HCT116 (cell line): ENCODE measurements around the gene HIRA. TPM values are rescaled to one million over a fixed set of nuclear protein-coding genes. Genes with fewer than 3 reads are reported as not detected.

Experiments
- ATAC-seq: fragments of 200-7000 bp; cut with Tn5 transposase; 2 replicates; pipeline ENCODE4 v1.9.1; 2020; ENCODE audit warnings: mild to moderate bottlenecking, moderate library complexity
- BruUV-seq: library from RNA; stranded (reverse); fragments of 400-500 nt; replicated peaks from 2 replicates; lab custom pipeline; 2021; lab: Mats Ljungman, UMichigan
- CTCF ChIA-PET: fragments of 300-600 bp; sonication (Branson Sonifier 250); formaldehyde crosslinking; loops from one replicate; lab custom pipeline; 2021; ENCODE audit warnings: antibody characterized with exemption; lab: Charles Lee
- POLR2A ChIA-PET: fragments of 300-600, 350-600 bp; sonication (Branson Sonifier 250); formaldehyde crosslinking; loops from one replicate; lab custom pipeline; 2021; ENCODE audit warnings: antibody characterized with exemption; lab: Charles Lee
- RAD21 ChIA-PET, 2 experiments: fragments of 300-600 bp; sonication (Branson Sonifier 250); formaldehyde crosslinking; loops; one replicate each; lab custom pipeline; 2023; ENCODE audit warnings: low total read pairs in 2 of 2; ENCODE audit not compliant: uncharacterized antibody in 2 of 2, unreplicated experiment in 2 of 2, low non-redundant PET in 1 of 2; lab: Charles Lee
- DNase-seq: peaks from one replicate; pipeline ENCODE4 v3.0.0-alpha.2; 2010; ENCODE audit warnings: low read depth, low spot score
- H2AFZ ChIP-seq: fragments of 200-600 bp; shearing (Covaris generic), sonication (generic); 2 replicates; pipeline ENCODE4 v1.6.1; 2017; ENCODE audit warnings: low read depth, mixed run types, mixed read lengths, antibody characterized with exemption, low read length; ENCODE audit not compliant: poor library complexity, severe bottlenecking
- H3K27ac ChIP-seq: 2 replicates; pipeline ENCODE4 v1.5.1; 2012; ENCODE audit warnings: low read depth, low read length
- H3K27me3 ChIP-seq: fragments of 200-600 bp; sonication (generic); 2 replicates; pipeline ENCODE4 v1.6.1; 2016; ENCODE audit warnings: mixed run types, low read length, mixed read lengths; ENCODE audit not compliant: insufficient read depth
- H3K36me3 ChIP-seq, 2 experiments: fragments of 200-500 bp in 1 of 2; fragments of 200-600 bp in 1 of 2; sonication (Bioruptor generic) in 1 of 2; sonication (generic) in 1 of 2; 2 replicates each; pipeline versions ENCODE4 v1.5.1 to v1.6.1; 2014 to 2016; ENCODE audit warnings: low read length in 2 of 2, inconsistent platforms in 1 of 2, mixed read lengths in 1 of 2, mixed run types in 1 of 2; ENCODE audit not compliant: insufficient read depth in 2 of 2, control insufficient read depth in 1 of 2
- H3K4me1 ChIP-seq, 2 experiments: fragments of 200-600 bp in 1 of 2; sonication (generic) in 1 of 2; 2 replicates each; pipeline versions ENCODE4 v1.5.1 to v1.6.1; 2012 to 2017; ENCODE audit warnings: low read length in 2 of 2, inconsistent platforms in 1 of 2, mild to moderate bottlenecking in 1 of 2, mixed read lengths in 1 of 2, mixed run types in 1 of 2, moderate library complexity in 1 of 2; ENCODE audit not compliant: insufficient read depth in 2 of 2, control insufficient read depth in 1 of 2
- H3K4me2 ChIP-seq: fragments of 200-600 bp; sonication (generic); 2 replicates; pipeline ENCODE4 v1.6.1; 2017; ENCODE audit warnings: mixed run types, low read length, mixed read lengths
- H3K4me3 ChIP-seq, 2 experiments: fragments of 200-600 bp in 1 of 2; sonication (generic) in 1 of 2; replicated peaks in 1 of 2; 2 replicates each; pipeline ENCODE4 v1.5.1; 2011 to 2016; ENCODE audit warnings: low read length in 2 of 2, control low read depth in 1 of 2, low read depth in 1 of 2, mild to moderate bottlenecking in 1 of 2, mixed read lengths in 1 of 2, mixed run types in 1 of 2
- H3K79me2 ChIP-seq: fragments of 200-600 bp; sonication (generic); 2 replicates; pipeline ENCODE4 v1.6.1; 2017; ENCODE audit warnings: mild to moderate bottlenecking, mixed run types, low read length, moderate library complexity, mixed read lengths; ENCODE audit not compliant: insufficient read depth
- H3K9ac ChIP-seq: fragments of 200-600 bp; sonication (generic); 2 replicates; pipeline ENCODE4 v1.6.1; 2016; ENCODE audit warnings: low read length, mixed read lengths
- H3K9me2 ChIP-seq: fragments of 200-600 bp; sonication (generic), shearing (Covaris generic); 2 replicates; pipeline ENCODE4 v1.6.1; 2017; ENCODE audit warnings: mixed run types, mild to moderate bottlenecking, moderate library complexity; ENCODE audit not compliant: insufficient read depth
- H3K9me3 ChIP-seq, 2 experiments: fragments of 200-500 bp in 1 of 2; fragments of 200-600 bp in 1 of 2; sonication (Bioruptor generic) in 1 of 2; sonication (generic) in 1 of 2; 2 replicates each; pipeline ENCODE4 v1.6.1; 2014 to 2017; ENCODE audit warnings: low read length in 2 of 2, mixed read lengths in 2 of 2, inconsistent platforms in 1 of 2, low read depth in 1 of 2, mild to moderate bottlenecking in 1 of 2, mixed run types in 1 of 2, moderate library complexity in 1 of 2; ENCODE audit not compliant: control insufficient read depth in 1 of 2, insufficient read depth in 1 of 2
- H4K20me1 ChIP-seq: fragments of 200-600 bp; sonication (generic), shearing (Covaris generic); 2 replicates; pipeline ENCODE4 v1.6.1; 2017; ENCODE audit warnings: mixed run types, mild to moderate bottlenecking, moderate library complexity; ENCODE audit not compliant: insufficient read depth
- CBX3 ChIP-seq: IDR thresholded peaks from 2 replicates; pipeline ENCODE4 v1.6.1; 2012; ENCODE audit warnings: low read depth
- CTCF ChIP-seq, 3 experiments: fragments of 200-600 bp in 1 of 3; sonication (generic) in 1 of 3; IDR thresholded peaks in 2 of 3; conservative IDR thresholded peaks in 1 of 3; 2 replicates each; pipeline ENCODE4 v1.5.1; 2012 to 2017; ENCODE audit warnings: low read depth in 2 of 3, low read length in 2 of 3, antibody characterized with exemption in 1 of 3, borderline replicate concordance in 1 of 3, control low read depth in 1 of 3, mild to moderate bottlenecking in 1 of 3, mixed read lengths in 1 of 3, mixed run types in 1 of 3, moderate library complexity in 1 of 3; ENCODE audit not compliant: insufficient read depth in 1 of 3
- EGR1 ChIP-seq: IDR thresholded peaks from 2 replicates; pipeline ENCODE4 v1.6.1; 2012; ENCODE audit warnings: low read depth
- ELF1 ChIP-seq: IDR thresholded peaks from 2 replicates; pipeline ENCODE4 v1.6.1; 2012; ENCODE audit warnings: low read depth, borderline replicate concordance
- EZH2 ChIP-seq: fragments of 200-600 bp; sonication (generic); IDR thresholded peaks from 2 replicates; pipeline ENCODE4 v1.6.1; 2017; ENCODE audit warnings: antibody characterized with exemption, mixed run types
- EZH2phosphoT487 ChIP-seq: fragments of 200-600 bp; IDR thresholded peaks from 2 replicates; pipeline ENCODE4 v1.6.1; 2018; ENCODE audit warnings: antibody characterized with exemption, borderline replicate concordance
- JUND ChIP-seq: IDR thresholded peaks from 2 replicates; pipeline ENCODE4 v1.6.1; 2012
- MAX ChIP-seq: IDR thresholded peaks from 2 replicates; pipeline ENCODE4 v1.6.1; 2012
- POLR2A ChIP-seq: IDR thresholded peaks from 2 replicates; pipeline ENCODE4 v1.7.0; 2011; ENCODE audit warnings: borderline replicate concordance; ENCODE audit not compliant: insufficient read depth, insufficient read length; ENCODE audit errors: extremely low read depth
- RAD21 ChIP-seq: IDR thresholded peaks from 2 replicates; pipeline ENCODE4 v1.6.1; 2012; ENCODE audit warnings: low read depth, mild to moderate bottlenecking
- REST ChIP-seq: IDR thresholded peaks from 2 replicates; pipeline ENCODE4 v1.6.1; 2012; ENCODE audit warnings: low read depth
- SRF ChIP-seq: IDR thresholded peaks from 2 replicates; pipeline ENCODE4 v1.6.1; 2012; ENCODE audit warnings: low read depth
- TCF7L2 ChIP-seq: IDR thresholded peaks from 2 replicates; pipeline ENCODE4 v1.7.0; 2011; ENCODE audit warnings: borderline replicate concordance, inconsistent platforms; ENCODE audit not compliant: insufficient read depth, insufficient read length; ENCODE audit errors: extremely low read depth
- ZFX ChIP-seq: fragments of 450-650 bp; IDR thresholded peaks from 2 replicates; pipeline ENCODE4 v1.6.1; 2017
- intact Hi-C: fragments of 100-400 bp; cut with micrococcal nuclease; formaldehyde crosslinking; loops from 2 replicates; pipeline ENCODE4 v1.10.0; 2022
- total RNA-seq: library from RNA; stranded (reverse); gene quantifications from one replicate; pipeline ENCODE4 v1.2.1, GENCODE V29; 2021; ENCODE audit not compliant: unreplicated experiment
- TF ChIP-seq, protein P1 (sequence below): IDR thresholded peaks from 2 replicates; pipeline ENCODE4 v1.6.1; 2012

The HIRA gene
- total RNA-seq, 1 experiment from 2014 or later = 30.6 TPM

GRCh38 chr22:19460036-19460435, 28.5 kb upstream of the HIRA start:
- TF ChIP-seq CBX3 = no peak
- no peak for TF ChIP-seq EZH2
- no peak for TF ChIP-seq EGR1
- TF ChIP-seq EZH2phosphoT487 = no peak
- TF ChIP-seq SRF = no peak
- TF ChIP-seq ELF1 = no peak
- TF ChIP-seq, protein P1, sequence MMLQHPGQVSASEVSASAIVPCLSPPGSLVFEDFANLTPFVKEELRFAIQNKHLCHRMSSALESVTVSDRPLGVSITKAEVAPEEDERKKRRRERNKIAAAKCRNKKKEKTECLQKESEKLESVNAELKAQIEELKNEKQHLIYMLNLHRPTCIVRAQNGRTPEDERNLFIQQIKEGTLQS = no peak
- TF ChIP-seq MAX = no peak
- no peak for TF ChIP-seq JUND
- TF ChIP-seq TCF7L2 = no peak
- no peak for TF ChIP-seq POLR2A
- no peak for TF ChIP-seq REST
- no peak for TF ChIP-seq RAD21
- no peak for TF ChIP-seq ZFX
- no peak for TF ChIP-seq CTCF (IDR thresholded peaks at IDR 0.05 in 2 of 3, conservative IDR thresholded peaks at IDR 0.05 in 1 of 3; ENCODE audit: borderline replicate concordance in 1 of 3, insufficient read depth in 1 of 3, low read depth in 2 of 3, low read length in 2 of 3)
- no peaks in the 10 kb centered on the region for H3K9me3 ChIP-seq
- H3K9ac ChIP-seq = no peak overlapping the region
- BruUV-seq = no TSS peak
- no peaks in the 10 kb centered on the region for H3K4me1 ChIP-seq
- ATAC-seq (no peak), DNase-seq (no peak)
- no peak overlapping the region for H3K4me2 ChIP-seq
- no peak overlapping the region for H3K4me3 ChIP-seq
- 0 out of 2 replicates have a peak, but pooled peaks cover 4% of the 10 kb centered on the region for H3K79me2 ChIP-seq
- intact Hi-C loops = no loop called here
- no peaks in the 10 kb centered on the region for H3K27me3 ChIP-seq
- ChIA-PET RAD21 (no interaction called here), CTCF (no interaction called here), POLR2A (no interaction called here)
- H3K27ac ChIP-seq = no peak overlapping the region
- H3K9me2 ChIP-seq = no peaks in the 10 kb centered on the region
- peaks cover 39 to 41% of the 10 kb centered on the region in 2 experiments for H3K36me3 ChIP-seq
- H4K20me1 ChIP-seq = no peaks in the 10 kb centered on the region
- no peak overlapping the region for H2AFZ ChIP-seq
